Fibroblast of skin of back (primary cell): Measurements from ENCODE around the gene SEC31A.
A peak's percentile ranks its signal among the peaks of the same experiment; 100 is the strongest.

Experiments used
- DNase-seq: peaks from one replicate; pipeline ENCODE4 v3.0.0-alpha.2; 2013

The SEC31A gene

DNA sequence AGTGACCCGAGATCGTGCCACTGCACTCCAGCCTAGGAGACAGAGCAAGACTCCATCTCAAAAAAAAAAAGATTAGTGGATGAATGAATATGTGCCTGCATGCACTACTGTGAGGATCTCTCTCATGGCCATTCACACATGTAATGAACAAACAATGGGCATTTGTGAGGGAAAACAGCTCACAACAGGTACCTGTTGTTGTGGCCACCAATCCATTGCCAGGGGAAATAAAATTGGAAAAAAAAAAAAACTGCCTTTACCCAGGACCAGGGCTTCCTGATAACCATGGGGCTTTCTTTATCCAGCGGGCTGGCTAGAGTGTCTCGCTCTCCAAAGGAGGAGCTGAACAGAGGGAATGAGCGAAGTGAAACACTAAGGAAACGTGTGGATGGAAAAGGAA lies 99.8 kb downstream of the SEC31A start:
- DNase-seq: no peak

DNA sequence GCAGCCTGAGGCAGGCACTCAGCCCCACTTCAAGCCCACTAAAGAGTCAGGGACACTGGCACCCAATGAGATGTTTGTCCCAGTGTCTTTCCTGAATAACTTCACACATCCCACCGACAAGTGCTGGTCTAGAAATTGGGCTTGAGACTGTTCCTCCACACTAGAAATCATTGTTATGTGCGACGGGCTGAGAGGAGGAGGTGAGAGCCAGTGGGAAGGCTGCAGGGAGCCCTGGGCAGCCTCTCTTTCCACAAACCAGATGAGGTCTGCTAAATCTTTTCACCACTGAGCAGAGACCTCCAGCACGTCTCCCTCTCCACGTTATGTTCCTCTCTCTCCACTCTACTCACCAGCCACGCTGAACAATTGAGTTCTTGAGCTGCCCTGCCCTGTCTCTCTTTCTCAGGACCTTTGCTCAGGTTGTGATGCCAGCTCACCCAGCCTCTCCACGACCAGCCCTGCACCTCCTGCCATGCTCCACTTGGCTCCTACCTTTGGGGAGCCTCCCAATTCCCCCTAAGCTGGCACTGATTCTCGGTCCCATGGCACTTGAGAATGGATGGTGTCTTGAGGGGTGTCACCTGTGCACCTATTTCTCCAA lies 100.8 kb downstream of the SEC31A start:
- DNase-seq: no peak

DNA sequence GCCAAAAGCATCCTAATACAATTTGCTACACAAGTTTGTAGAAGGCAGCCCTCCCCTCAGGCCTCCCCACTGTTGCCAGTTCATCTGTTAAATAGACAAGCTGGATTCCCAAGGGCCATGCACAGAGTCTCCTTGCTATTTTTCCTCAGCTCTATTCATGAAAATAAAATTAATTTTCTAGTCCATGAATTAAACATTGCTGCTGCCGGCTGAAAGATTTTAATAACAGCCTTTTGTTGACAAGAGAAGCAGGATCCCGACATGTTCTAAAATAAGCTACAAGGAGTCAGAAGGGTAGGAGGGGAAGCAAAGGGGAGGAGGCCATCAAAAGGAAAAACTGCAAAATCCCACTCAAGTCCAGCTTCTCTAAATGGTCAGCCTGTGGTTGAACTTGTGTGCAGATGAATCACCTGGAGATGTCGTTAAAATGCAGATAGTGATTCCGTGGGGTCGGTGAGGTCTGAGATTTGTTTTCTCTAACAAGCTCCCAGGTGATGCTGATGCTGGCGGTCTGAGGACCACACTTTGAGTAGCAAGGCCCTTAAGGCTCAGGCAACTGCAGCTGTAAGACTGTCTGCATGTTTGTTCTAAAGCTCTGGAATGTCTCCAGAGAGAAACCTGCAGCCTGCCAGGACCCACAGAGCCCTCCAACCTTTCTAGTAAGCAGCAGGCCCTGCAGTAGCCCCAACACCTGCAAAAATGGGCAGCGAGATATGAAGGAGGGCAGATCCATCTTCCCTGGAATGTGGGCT lies 101.8 kb downstream of the SEC31A start:
- no peak for DNase-seq

DNA sequence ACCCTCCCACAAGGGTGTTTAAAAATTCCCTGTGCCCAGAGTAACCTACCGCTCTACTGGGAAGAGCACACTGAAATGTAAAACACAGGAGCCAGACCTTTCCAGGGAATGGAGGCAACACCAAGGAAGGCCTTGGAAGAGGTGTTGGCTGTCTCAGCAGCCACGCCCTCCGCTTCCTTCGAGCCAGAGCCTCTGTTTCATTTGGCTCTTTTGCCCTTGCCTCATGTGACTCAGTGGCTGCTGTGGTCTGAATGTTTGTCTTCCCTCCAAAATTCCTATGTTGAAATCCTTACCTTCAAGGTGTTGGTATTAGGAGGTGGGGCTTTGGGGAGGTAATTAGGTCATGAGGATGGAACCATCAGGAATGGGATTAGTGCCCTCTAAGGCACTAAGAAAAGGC lies 103.6 kb downstream of the SEC31A start:
- DNase-seq: peak; percentile 30

DNA sequence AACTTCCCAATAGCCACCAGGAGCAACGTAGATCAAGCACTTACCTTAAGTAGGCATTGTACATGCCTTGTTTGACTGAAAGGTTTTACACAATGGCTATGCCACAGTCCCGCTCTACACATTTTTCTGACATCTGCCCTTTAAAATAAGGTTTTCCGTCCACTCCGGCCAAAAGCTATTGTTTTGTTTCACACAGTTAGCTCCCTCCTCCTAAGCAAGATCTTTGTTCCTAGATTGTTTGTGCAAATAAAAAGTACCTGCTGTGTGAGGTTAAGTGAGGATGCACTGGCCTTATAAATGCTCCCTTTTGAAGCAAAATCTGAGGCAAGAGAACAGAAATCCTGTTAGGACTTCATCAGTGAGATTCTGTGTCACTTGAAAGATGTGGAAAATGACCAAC lies 104.1 kb downstream of the SEC31A start:
- DNase-seq: no peak

DNA sequence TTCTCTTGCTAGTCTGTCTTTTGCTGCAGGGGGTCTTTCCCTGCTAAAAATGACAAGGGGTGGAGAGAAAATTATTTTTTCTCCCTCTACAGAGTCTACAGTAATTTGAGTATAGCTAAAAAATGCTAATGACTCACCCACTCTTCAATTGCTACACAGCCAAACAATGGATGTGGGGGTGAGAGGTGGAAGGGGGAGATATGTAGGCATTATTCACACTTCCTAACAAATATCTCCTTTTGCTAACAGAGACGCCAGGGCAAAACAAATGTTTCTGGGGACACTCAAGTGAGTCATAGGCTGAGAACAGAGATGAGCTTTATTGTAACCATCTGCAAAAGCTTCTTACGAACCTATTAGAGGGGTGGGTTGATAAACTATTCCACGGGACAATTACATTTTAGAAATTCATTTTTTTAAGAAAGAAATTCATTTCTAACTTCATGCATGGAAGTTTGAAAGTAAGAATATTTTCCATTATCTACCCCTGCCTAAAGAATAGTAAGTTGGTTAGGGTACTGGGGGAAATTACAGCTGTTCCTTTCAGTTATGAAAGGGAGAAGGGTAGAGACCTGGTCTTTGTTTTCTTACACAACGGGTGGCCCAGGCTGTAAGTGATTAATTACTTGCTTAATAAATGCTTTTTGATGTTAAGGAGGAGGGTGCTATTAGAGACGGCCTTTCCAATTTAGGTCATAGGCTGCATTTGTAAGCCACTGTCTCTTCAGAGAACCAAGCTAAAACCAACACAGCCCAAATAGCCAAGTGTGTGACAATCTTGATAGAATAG lies 105.1 kb downstream of the SEC31A start:
- peak; percentile 96 for DNase-seq

GRCh38 chr4:82784681-82785610 lies 106.0 kb downstream of the SEC31A start:
- DNase-seq: peak; percentile 79

GRCh38 chr4:82782626-82783345 lies 108.2 kb downstream of the SEC31A start:
- no peak for DNase-seq

DNA sequence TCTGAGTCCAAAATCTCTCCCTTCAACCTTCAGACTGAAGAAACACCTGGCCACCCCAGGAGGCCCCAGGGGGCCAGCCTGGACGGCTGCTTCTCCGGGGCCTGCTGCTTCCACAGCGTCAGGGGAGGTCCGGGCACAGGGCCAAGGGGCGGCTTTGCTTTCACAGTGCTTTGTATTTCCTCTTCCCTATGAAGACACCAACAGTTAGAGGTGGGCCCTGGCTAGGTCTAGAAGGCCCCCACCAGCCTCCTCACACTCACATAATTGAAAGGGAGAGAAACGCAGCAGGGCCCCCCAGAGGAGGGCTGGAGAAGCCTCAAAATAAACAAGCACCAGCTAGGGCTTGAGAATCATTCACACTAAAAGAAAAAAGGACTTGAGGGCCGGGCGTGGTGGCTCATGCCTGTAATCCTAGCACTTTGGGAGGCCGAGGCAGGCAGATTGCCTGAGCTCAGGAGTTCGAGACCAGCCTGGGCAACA lies 110.2 kb downstream of the SEC31A start:
- DNase-seq: peak; percentile 79

DNA sequence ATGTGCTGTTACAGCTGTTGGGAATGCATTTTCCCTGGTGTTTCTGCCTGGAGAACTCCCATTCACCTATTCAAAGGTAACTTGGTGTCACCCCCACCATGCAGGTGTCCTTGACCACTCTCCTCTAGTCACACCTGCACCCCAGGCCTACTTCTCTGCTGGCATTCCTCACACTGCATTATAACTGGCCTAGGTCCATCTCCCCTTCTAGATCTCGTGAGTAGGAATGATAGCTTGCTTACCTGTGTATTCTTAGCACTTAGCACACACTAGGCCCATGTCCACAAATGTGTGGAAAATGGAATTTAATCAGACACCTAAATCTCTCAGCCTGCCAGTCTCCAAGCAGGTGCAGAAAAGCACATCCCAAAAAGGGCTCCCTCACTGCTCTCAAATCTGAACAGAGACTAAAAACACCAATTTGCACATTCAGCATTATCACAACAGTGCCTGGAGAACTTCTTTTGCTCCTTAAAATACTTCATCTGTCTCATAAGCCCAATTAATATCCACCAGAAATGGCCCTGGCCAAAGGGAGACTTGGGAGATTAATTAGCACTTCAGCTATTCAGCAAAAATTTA lies 110.7 kb downstream of the SEC31A start:
- no peak for DNase-seq

- peak; percentile 37 for DNase-seq
Observed at GRCh38 chr4:82779032-82779431, 111.9 kb downstream of the SEC31A start.

GRCh38 chr4:82777857-82778525 lies 113.0 kb downstream of the SEC31A start:
- no peak for DNase-seq

GRCh38 chr4:82776925-82777542 lies 113.9 kb downstream of the SEC31A start:
- peak; percentile 72 for DNase-seq

- no peak for DNase-seq
Observed at GRCh38 chr4:82775243-82775642, 115.7 kb downstream of the SEC31A start.

GRCh38 chr4:82774711-82775171 lies 116.2 kb downstream of the SEC31A start:
- DNase-seq: peak; percentile 70

DNA sequence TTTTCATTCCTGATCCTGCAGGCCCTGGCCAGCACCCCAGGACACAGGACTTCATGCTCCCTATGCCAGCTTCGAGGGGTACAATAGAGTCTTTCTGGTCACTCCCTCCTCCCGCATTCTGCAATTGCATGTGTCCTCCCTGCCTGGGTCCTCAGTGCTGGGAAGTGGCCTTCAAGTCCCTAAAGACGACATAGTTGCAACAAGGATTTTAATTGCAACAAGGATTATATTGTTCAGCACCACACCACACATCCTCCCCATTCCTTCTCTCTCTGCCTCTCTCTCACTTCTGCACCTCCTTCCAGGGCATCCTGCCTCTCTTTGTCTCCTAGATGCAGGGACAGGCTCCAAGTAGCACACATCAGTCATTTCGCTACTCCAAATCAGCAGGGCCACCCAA lies 117.9 kb downstream of the SEC31A start:
- DNase-seq: no peak

GRCh38 chr4:82770607-82771006 lies 120.3 kb downstream of the SEC31A start:
- no peak for DNase-seq
